GM21360 (cell line): Measurements from ENCODE around the gene LRRN2.

Experiments
- ATAC-seq: cut with Tn5 transposase; IDR thresholded peaks from one replicate; pipeline ENCODE4 v1.9.1; 2021; ENCODE audit warnings: mild to moderate bottlenecking, moderate library complexity; ENCODE audit not compliant: unreplicated experiment

The LRRN2 gene

GRCh38 chr1:204607910-204608309 is 77.6 kb downstream of the LRRN2 start:
- no peak for ATAC-seq

- no peak for ATAC-seq
These were observed 79.7 kb downstream of the LRRN2 start for GRCh38 chr1:204605791-204606190.

DNA sequence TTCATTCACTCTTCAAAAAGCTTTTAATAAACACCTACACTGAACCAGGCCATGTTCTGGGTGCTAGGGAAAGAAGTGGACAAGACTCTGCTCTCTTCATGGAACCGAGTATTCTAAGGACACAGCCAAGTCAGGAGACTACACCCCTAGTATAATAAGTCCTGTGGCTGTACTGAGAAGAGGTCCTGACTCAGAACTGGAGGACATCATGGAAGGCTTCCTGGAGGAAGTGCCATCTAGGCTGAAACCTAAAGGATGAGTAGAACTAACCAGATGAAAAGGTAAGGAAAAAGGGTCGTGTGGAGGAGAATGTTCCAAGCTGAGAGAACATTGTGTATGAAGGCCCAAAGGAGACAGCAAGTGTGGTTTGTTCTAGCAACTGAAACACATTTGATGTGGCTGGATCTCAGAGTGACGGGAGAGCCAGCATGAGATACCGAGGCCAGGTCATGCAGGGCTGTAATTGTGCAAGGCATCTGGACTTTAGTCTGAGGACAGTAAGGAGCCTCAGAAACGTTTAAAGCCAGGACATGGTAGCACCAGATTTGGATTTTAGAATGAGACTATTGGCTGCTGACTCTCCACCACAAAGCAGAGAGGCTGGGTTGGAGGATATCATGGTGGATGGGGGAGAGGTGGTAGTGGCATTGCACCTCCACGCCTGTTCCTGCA is 82.5 kb downstream of the LRRN2 start:
- no peak for ATAC-seq

DNA sequence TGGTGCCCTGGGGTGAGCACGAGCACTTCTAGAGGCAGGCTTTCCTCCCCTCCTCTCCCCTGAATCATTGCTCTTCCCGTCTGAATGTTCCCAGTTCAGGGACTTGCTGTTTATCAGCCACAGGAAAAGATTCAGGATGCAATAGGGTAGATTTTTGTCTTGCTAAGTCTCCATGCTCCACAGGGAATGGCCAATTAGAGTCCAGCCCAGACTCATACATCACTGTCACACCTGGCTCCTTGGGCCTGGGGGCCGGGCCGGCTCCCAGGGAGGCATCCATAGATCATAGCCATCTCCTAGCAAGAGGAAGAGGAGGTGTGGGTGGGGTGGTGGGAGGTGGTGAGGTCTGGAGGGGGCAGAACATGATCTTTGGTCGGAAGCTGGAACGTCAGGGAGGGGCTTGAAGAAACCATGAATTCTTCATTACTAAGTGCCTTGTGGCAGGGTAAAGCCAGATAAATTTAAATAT is 83.4 kb downstream of the LRRN2 start:
- ATAC-seq, result no peak

- ATAC-seq, result no peak
These were observed 84.6 kb downstream of the LRRN2 start for GRCh38 chr1:204600968-204601367.

DNA sequence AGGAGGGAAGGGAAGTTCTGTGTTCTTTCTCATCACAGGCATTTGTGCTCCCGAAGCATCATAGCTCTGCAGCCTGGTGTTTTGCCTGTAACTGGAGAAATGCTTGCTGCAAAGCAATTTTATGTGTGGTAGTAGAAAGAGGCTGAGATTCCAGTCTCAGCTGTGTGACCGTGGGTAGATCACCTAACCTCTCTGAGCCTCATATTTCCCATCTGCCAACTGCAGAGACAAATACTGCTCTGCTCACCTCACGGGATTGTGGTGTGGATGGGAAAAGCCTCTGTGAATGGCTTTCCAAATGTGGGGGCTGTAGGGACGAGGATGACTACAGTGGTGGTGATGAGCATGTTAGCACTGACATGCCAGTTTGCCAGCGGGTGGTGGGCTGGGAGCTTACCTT is 85.3 kb downstream of the LRRN2 start:
- no peak for ATAC-seq

GRCh38 chr1:204599596-204599995 is 85.9 kb downstream of the LRRN2 start:
- ATAC-seq, result no peak

- no peak for ATAC-seq
These were observed 86.4 kb downstream of the LRRN2 start for GRCh38 chr1:204599098-204599497.

- ATAC-seq, result no peak
These were observed 87.1 kb downstream of the LRRN2 start for GRCh38 chr1:204598319-204598969.

DNA sequence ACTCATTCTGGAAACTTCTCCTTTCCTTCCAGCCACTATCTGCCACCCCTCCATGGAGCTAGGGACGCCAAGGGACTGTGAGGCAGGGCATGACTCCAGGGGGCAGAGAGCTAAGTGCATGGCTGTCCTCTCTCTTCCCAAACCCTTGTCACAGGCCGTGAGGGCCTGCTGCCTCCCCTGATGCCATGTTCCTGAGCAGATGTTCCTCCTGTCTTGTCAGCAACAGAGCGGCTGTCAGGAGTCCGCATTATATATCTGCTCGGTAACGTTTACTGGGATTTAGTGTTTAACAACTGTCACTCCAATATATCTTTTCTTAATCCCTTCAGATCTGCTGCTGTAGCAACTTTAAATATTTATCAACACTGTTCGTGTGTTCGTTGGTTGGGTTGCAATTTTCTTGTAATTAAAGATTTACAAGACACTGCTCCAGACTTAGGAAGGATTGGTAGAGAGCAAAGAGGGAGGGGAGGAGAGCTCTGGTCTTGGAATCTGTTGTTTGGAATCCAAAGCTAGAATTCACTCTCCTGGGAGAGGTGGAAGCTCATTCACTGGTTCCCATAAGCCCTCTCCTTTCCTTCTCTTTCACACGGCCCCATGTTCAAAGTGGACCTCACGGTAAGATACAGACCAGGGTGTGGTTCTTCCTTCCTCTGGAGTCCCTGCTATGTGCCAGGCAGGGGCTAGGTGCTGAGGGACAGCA is 93.1 kb downstream of the LRRN2 start:
- ATAC-seq, result no peak

GRCh38 chr1:204591473-204592090 is 94.0 kb downstream of the LRRN2 start:
- no peak for ATAC-seq

GRCh38 chr1:204589409-204590038 is 96.0 kb downstream of the LRRN2 start:
- no peak for ATAC-seq

DNA sequence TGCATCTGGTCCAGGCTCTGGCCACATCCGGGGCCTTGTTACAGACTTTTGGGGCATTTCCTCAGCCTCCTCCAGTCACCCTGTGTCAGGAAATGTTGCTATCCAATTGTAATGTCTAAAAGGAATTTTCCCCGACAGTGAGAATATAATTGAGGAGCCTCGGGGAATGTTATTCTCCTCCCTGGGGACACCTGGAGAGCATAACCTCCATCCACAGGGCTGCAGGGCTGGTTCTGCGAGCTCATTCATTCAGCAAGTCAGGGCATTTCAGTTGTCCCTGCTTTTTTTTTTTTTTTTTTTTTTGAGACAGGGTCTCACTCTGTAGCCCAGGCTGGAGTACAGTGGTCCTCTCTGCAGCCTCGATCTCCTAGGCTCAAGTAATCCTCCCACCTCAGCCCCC is 96.7 kb downstream of the LRRN2 start:
- no peak for ATAC-seq

- ATAC-seq, result no peak
These were observed 97.9 kb downstream of the LRRN2 start for GRCh38 chr1:204587621-204588020.

- ATAC-seq, result no peak
These were observed 100.7 kb downstream of the LRRN2 start for GRCh38 chr1:204584699-204585372.

DNA sequence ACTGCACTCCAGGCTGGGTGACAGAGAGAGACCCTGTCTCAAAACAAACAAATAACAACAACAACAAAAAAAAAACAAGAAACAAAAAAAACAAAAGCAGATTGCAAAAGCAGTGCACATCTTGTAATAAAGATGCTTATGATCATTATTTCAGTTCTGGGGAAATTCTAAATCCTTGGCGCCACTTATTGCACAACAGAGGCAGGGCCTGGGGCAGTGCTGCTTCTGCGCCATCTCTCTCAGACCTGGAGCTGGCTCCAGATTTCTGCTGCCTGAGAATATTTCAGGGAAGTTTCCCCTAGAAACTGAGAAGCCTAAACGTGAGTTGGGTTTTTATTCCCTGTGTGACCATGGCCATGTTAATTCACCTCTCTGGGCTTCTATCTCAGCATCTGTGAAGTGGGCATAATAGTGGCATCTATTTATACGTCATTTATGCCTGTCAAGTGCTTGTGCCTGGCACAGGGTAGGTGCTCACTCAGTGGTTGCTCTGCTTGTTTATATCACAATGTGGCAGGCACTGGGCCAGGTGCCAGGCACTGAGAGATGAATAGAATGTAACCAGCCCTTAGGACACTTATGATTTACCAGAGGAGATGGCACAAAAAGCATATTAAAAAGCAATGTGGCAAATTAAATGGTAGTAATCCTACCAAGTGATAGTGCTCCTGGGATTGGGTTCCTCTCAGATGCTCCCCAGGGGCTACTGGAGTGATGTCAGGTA is 101.5 kb downstream of the LRRN2 start:
- no peak for ATAC-seq

DNA sequence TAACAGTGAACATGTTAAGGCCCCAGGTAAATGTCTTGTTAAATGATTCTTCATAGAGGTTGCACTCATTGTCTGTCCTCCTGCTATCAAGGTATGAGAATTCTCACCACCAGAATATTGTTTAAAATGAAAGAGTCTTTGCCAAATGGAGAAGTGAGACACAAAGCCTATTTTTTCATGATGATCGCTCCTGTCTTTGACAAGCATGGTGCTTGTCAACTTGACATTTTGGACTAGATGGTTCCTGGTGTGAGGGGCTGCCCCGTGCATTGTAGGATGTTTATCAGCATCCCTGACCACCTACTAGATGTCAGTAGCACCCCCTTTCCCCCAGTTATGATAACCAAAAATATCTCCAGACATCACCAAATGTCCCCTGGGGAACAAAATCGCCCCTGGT is 103.8 kb downstream of the LRRN2 start:
- ATAC-seq, result no peak

DNA sequence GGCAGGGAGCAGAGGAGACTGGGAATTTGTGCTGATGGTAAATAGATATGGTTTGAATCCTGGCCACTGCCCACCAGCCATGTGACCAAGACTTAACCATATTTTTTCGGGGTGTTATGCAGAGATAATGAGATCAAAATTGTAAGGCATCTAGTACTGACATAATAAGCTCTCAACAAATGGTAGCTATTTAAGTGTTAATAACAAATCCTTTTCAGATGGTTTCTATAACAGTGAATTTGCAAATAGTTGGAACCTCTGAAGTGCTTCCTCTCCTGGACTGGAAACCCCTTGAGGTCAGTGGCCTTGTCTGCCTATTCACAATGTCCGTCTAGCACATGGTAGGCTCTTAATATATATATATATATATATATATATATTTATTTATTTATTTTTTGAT is 104.7 kb downstream of the LRRN2 start:
- ATAC-seq, result no peak

DNA sequence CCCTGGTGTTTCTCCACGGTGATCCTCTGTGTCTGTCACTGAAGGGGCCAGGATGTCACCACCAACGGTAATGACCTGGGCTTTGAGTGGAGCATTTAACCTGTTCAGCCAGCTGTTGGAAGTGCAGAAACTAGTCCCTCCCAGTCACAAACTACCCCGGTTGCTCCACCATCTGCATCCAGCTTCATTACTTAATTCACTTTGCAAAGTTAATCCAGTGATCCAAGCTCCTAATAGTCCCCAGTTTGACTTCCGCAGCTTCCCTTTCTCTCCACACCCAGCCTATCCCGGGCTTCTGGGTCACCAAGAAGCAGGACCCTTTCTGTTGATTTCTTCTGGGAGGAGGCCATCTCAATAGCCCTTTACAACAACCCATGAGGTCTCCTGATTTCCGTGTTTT is 105.9 kb downstream of the LRRN2 start:
- ATAC-seq, result no peak
